HG02623 (cell line): ENCODE data around the gene GHRHR.

Source experiments
- ATAC-seq: cut with Tn5 transposase; IDR thresholded peaks from one replicate; pipeline ENCODE4 v1.9.1; 2021; ENCODE audit warnings: moderate library complexity; ENCODE audit not compliant: unreplicated experiment

The GHRHR gene

DNA sequence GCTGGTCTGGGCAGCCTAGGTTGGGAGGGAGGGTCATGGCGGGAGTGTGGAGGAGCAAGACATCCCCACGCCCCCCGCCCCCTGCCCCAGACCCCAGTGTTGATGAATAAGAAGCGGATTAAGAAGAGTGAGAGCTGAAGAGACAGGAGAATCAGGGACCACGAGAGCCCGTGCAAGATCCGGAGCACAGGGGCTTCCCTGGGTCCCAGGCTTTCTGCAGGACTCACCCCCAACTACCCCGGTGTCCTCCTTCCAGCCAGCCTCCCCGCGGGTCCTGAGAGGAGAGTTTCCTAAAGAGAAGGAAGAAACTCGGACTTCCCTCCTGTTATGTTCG lies 20.1 kb downstream of the GHRHR start:
- no peak for ATAC-seq

DNA sequence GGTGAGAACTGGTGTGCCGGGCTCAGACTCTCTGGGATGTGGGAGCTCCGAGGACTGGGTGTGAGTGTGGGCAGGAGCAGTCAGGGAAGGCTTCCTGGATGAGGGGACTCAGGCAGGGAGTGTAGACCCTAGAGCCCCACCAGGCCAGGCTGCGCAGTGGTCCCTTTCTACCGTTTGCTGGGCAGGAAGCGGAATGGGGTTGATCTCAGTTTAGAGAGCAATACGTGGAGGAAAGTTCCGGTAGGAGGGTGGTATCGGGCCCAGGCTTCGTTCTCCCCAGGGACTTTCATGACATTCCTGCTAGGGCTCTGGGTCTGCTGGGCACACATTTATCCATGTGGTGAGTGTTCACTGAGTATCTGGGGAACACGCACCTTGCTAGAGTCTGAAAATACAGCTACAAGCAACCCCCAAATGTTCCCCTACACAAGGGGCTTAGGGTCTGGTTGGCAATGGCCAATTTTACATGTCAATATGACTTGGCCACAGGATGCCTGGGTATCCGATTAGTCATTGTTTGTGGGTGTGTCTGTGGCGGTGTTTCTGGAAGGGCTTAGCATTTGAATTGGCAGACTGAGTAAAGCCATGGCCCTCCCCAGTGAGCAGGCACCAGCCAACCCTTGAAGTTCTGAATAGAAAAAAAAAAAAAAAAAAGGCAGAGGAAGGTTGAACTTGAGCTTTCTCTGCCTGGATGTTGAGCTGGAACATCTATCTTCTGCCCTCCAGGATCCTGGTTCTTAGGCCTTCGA lies 20.8 kb downstream of the GHRHR start:
- ATAC-seq, result no peak

- no peak for ATAC-seq
These were observed 22.0 kb downstream of the GHRHR start for GRCh38 chr7:30985756-30986155.

DNA sequence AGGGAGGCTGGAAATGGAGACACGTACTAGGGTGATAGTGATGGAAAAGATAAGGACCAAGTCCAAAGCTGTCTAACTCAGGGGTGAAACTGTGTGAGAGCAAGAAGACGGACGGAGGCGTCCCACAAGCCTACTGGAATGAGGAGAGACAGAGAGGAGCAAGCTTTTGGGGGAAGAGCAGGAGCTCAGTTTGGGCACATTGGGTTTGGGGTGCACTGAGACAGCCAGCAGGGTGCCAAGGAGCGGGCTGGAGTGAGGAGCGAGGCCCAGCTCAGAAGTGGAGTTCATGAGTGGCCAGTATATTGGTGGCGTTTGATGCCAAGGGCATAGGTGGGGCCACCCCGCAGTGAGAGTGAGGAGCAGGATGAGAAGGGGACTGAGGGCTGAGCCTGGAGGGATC lies 22.6 kb downstream of the GHRHR start:
- no peak for ATAC-seq

- ATAC-seq, result no peak
These were observed 23.0 kb downstream of the GHRHR start for GRCh38 chr7:30986738-30987137.

GRCh38 chr7:30987178-30987577 lies 23.4 kb downstream of the GHRHR start:
- ATAC-seq, result no peak

- ATAC-seq, result no peak
These were observed 24.2 kb downstream of the GHRHR start for GRCh38 chr7:30987936-30988335.

DNA sequence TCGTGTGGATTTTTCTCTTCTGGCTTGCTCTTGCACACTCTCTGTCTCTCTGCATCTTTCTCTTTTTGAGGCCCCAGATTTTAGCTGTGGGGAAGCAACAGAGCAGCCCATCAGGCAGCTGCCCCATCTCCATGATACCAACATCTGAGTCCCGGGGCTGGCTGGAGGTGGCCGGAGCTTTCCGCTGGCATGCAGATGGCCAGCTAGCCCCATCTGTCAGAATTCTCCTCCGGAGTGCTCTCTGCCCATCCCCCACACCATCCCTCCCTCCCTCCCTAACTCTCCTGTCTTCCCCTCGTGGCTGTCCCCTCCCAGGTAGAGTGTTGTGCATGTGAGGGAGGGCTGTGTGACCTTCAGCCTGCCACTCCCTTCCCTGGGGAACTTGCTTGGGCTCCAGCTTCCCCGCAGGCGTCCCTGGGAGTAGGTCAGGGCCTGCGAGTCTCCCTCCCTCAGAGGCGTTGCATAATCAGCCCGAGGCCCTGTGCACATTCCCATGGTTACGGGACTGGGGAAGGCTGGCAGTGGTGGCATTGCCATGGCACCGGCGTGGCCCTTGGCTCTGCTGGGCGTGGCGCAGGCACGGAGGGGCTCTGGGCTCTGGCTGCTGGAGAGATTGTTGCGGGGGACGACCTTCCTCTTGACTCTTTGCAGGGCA lies 24.7 kb downstream of the GHRHR start:
- no peak for ATAC-seq

DNA sequence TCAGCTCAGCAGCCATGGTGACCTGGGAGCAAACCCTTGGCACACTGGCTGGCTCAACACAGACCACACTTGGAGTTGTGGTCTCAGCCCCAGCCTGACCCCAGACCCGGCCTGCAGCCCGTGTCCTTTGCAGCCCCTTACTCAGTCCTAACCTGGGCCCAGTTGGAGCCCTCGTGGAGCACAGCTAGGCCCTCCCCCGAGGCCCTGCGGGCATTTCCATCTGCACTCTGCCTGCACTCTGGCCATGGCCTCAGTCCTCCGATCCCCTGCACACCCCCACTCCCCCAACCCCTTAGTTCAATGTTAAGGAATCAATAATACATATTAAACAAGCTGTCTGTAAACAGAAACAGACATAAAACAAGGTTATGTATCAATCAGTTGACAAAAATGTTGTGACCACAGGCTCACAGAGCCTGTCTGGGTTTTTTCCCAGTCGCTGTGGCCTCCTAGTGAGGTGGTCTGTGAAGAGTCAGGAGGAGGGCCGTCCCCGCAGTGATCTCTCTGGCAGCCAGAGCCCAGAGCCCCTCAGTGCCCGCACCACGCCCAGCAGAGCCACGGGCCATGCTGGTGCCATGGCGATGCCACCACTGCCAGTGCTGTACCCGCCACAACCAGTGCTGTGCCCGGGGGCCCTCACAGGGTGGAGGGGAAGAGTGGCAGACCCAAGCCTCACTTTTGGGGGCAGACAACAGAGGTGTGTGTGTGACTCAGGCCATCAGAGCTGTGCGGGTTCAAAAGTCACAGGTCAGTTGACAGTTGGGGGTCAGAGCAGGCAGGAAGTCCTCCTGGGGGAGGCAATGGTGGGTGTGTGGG lies 25.5 kb downstream of the GHRHR start:
- ATAC-seq, result no peak

GRCh38 chr7:30989824-30990672 lies 26.3 kb downstream of the GHRHR start:
- ATAC-seq, result no peak

- ATAC-seq, result no peak
These were observed 27.0 kb downstream of the GHRHR start for GRCh38 chr7:30990673-30991170.

DNA sequence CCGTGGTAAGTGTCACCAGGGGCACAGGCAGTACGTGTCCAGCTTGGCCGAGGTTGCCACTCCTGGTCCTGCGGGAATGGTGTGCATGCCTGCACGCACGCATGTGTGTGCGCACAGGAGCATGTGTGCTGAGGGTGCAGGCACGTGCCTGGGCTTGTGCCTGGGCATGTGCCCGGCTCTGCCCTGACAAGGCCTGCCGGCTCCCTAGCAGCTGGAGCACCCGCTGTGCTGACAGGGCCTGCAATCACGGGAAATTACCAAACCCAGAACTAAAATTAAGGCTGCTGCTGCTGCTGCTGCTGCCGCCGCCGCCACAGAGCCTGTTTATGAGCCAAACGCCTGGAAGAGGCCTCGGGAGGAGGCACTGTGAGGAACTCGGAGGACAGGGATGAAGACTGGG lies 28.7 kb downstream of the GHRHR start:
- ATAC-seq, result no peak

- ATAC-seq, result no peak
These were observed 30.7 kb downstream of the GHRHR start for GRCh38 chr7:30994206-30995100.

DNA sequence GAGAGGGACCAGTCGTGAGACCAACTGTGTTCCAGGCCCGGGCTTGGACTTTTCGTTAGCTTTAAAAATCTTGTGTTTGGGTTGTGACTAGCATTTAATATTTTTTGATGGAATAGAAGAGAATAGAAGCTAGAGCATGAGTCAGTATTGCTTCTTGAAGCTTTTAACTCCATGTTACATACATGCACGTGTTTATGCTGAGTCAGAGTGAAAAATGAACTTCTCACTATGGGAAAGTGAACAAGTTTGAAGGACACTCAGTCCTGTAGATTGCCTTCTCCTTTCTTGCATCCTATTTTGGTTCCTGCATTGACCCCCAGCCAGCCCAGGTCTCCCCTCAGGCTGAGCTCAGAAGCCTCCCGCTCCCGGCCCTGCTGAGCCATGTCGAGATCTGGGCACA lies 31.8 kb downstream of the GHRHR start:
- ATAC-seq, result no peak

DNA sequence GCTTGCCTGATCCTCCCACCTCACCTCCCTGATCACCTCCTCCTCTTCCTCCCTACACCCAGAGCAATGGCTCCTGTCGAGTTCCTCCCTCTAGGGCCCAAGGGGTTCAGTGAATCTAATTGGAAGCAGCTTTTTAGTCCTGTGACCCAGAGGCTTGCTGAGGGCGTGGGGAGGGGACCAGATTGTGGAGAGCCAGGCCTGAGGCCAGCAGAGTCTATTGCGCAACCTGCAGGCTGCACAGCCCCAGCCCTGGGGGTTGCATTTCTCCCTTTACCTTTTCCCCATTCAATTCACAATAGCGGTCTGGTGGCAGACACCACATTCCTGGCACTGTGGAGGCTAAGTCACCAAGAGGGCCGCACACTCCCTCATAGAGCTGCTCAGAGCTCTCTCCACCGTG lies 32.5 kb downstream of the GHRHR start:
- ATAC-seq, result no peak

DNA sequence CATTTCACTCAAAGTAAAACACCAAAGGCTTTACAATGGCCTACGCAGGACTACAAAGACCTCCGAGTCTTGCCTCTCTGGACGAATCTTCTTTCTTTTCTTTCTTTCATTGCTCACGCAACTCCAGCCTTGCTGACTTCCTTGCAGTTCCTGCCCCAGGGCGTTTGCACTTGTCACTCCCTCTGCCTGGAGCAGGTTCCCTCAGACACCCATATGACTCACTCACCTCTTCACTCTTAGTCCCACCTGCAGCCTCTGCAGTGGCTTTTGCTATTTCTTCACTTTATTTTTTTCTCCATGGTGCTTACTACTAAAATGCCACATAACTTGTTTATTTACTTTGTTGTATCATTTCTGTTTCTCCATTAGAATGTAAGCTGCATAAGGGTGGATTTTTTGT lies 33.1 kb downstream of the GHRHR start:
- no peak for ATAC-seq

DNA sequence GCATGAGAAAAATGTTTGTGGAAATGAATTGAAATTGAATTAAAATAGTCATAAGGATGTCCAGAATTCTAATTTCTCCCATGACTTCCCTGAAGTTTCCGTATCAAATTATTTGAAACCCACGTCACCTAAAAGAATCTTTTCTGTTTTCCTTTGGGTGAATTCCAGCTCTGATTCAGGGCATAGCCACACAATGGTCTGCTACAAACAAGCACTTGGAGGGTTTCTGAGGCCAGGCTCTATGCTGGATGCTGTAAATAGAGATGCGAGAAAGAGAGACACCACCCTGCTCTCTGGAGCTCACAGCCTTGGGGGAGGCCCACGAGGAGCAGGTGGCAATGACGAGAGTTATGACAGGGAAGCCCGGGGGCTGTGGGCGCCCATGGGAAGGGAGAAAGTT lies 33.6 kb downstream of the GHRHR start:
- no peak for ATAC-seq

DNA sequence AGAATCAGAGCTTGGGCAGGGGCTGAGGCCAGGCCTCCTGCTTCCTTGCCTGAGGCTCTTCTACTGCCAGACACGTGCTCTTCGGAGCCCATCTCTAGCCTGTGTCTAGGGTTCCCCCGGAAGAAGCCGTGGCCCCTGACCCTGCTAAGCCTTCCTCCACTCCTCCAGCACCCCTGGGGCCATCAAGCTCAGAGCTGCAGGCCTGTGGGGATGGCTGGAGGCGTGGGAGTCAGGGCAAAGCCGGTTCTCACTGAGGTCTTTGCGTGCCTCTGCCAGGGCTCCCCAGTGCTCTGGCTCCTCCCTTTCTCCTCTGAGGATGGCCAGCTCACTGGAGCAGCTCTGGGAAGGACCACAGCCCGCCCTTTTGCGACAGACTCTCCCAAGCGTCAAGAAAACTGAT lies 34.4 kb downstream of the GHRHR start:
- ATAC-seq, result no peak

DNA sequence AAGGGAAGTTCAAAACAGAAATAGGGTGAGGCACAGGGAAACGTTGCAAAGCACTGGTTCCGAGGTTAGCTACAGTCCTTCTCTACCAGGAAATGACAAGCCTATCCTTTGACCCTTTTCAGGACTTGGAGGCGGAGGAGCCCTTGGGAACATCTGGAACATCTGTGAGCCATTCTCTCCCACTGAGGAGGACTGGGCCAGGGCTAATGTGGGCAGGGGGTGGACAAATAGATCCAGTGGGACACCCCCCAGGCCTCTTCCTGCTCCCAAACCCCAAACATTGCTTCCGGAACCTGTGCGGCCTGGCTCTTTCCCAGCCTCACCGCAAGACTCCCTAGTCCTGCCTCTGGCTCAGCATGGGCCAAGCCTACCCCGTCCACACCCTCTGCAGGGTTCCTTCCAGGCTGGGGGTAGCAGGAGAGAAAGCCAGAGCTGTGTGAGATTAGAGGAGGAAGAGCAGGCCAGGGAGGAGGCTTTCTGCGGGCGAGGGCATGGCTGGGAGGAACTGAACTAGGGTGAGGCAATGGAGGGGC lies 36.5 kb downstream of the GHRHR start:
- no peak for ATAC-seq

- no peak for ATAC-seq
These were observed 37.0 kb downstream of the GHRHR start for GRCh38 chr7:31000779-31001178.
